ENCODE data around the gene NR2F1. TPM values are rescaled to one million over a fixed set of nuclear protein-coding genes. Genes with fewer than 3 reads are reported as not detected.

Gene NR2F1
- total RNA-seq, 1 donor from 2014 or later, result 0.70 TPM

GRCh38 chr5:93601071-93601801 is 18.2 kb downstream of the NR2F1 start:
- intact Hi-C loops (cut with DNase I), result loop anchor here (10.0 kb wide), 1 partner anchor 204 kb away; no protein-coding TSS in a partner anchor
- DNase-seq (no peak), ATAC-seq (ENCODE audit: poor library complexity) (no peak)

GRCh38 chr5:93601802-93602155 is 18.8 kb downstream of the NR2F1 start:
- ATAC-seq (ENCODE audit: poor library complexity), result no peak
- intact Hi-C loops (cut with DNase I), result loop anchor here (10.0 kb wide), 1 partner anchor 203 kb away; no protein-coding TSS in a partner anchor
- no peak for DNase-seq

DNA sequence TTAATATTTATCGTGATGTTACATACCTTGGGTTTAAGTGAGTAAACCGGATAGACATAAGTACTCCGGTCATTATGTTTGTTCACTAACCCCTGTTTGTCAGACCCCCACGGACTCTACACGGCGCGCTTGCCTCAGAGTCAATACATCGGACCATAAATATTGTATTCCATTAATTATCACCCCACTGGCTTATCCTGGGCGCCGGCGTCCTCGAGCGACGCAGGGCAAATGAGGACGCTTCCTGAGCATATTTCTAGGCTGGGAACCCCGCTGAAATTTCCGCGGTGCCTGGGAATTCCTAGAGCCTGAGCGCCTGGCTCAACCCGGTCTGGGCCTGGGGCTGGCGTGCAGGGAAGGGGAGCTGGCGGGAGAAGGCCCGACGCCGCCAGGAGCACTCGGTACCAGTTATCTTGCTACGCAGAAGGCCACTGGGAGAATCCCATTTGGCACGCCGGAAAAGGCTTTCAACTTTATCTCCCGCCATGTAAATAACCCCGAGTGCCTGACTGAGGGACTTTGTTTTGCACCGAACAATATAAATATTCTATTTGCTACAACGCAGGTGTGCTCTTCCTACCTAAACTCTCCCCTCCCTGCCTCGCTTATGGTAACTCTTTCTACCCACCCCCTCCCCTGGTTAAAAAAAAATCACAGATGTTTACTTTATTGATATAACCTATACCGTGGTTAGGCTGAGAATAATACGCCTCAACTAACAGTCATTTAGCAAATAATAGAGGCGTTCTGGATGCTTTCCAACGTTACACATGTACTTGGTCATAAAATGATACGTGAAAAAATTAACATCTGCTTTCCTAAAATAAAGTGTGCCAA is 19.4 kb downstream of the NR2F1 start:
- intact Hi-C loops (cut with DNase I), result loop anchor here (10.0 kb wide), 1 partner anchor 202 kb away; no protein-coding TSS in a partner anchor
- DNase-seq, result no peak

DNA sequence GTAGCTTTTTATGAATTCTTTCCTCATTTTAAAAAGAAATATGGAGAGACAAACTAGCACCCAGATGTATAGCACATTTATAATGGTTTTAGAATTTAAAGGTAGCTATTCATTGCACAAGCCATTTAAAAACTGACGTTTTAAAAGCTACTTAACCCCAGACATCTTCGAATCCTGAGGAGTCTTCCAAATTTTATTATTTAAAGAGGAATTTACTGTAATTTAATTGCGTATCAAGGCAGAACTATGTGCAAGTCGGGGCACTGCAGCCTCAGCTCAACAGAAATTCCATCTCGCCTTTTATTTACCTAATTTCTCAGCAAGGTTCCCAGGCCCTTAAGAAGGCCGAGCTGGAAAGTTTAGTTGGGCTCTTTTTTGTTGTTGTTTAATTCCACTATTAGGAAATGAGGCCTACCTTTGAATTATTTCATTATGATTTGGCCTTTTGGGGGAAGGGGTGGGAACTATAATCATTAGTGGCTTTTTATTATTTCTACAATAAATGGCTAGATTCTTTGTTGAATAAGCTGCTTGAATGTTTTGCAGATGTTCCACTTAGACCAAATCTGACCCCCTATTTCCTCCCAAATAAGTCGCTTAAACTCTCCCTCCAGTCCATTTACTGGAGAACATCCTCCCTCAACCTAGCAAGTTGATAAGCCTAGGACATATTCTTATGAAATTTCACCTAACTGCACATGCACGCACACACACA is 20.2 kb downstream of the NR2F1 start:
- intact Hi-C loops (cut with DNase I), result loop anchor here (10.0 kb wide), 1 partner anchor 202 kb away; no protein-coding TSS in a partner anchor
- no peak for ATAC-seq (ENCODE audit: poor library complexity)

More for the DNA sequence above, 19.4 kb downstream of the NR2F1 start:
- ATAC-seq (ENCODE audit: poor library complexity), result no peak

GRCh38 chr5:93603793-93604643 is 21.0 kb downstream of the NR2F1 start:
- ATAC-seq (ENCODE audit: poor library complexity) (no peak), DNase-seq (no peak)
- intact Hi-C loops (cut with DNase I), result loop anchor here (10.0 kb wide), 1 partner anchor 201 kb away; no protein-coding TSS in a partner anchor

More for the DNA sequence above, 20.2 kb downstream of the NR2F1 start:
- no peak for DNase-seq

GRCh38 chr5:93604644-93605515 is 21.9 kb downstream of the NR2F1 start:
- DNase-seq, result no peak
- intact Hi-C loops (cut with DNase I), result loop anchor here (10.0 kb wide), 1 partner anchor 200 kb away; no protein-coding TSS in a partner anchor
- no peak for ATAC-seq (ENCODE audit: poor library complexity)

- DNase-seq (no peak), ATAC-seq (ENCODE audit: poor library complexity) (no peak)
- intact Hi-C loops (cut with DNase I), result loop anchor here (10.0 kb wide), 1 partner anchor 198 kb away; no protein-coding TSS in a partner anchor
Observed at GRCh38 chr5:93606382-93606752, 23.3 kb downstream of the NR2F1 start.

GRCh38 chr5:93607367-93608258 is 24.6 kb downstream of the NR2F1 start:
- intact Hi-C loops (cut with DNase I), result loop anchor here (10.0 kb wide), 1 partner anchor 197 kb away; no protein-coding TSS in a partner anchor
- DNase-seq (no peak), ATAC-seq (ENCODE audit: poor library complexity) (peak; percentile 79)

GRCh38 chr5:93608855-93609254 is 25.8 kb downstream of the NR2F1 start:
- DNase-seq (no peak), ATAC-seq (ENCODE audit: poor library complexity) (no peak)
- intact Hi-C loops (cut with DNase I), result loop anchor here (10.0 kb wide), 1 partner anchor 196 kb away; no protein-coding TSS in a partner anchor

DNA sequence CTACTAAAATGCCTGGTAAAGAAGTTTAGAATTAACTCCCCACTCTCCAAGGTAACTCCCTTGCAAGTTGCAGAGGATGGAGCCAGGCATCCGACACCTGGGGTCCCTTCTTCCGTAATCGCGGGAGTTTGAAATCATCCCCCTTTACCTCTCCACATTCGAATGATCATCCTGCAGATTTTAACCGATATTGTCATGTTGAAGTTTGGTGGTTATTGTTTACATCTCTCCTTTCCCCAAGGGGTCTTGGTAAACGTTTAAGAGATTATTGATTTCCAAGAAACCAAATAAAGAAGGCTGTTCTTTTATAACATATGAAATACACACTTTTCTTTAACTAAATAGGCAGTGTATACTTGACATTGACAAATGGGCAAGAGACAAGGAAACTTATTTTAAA is 26.7 kb downstream of the NR2F1 start:
- intact Hi-C loops (cut with DNase I), result loop anchor here (10.0 kb wide), 1 partner anchor 195 kb away; no protein-coding TSS in a partner anchor
- no peak for ATAC-seq (ENCODE audit: poor library complexity)
- no peak for DNase-seq

- DNase-seq (no peak), ATAC-seq (ENCODE audit: poor library complexity) (no peak)
- intact Hi-C loops (cut with DNase I), result no loop called here
Observed at GRCh38 chr5:93610581-93611272, 27.7 kb downstream of the NR2F1 start.

DNA sequence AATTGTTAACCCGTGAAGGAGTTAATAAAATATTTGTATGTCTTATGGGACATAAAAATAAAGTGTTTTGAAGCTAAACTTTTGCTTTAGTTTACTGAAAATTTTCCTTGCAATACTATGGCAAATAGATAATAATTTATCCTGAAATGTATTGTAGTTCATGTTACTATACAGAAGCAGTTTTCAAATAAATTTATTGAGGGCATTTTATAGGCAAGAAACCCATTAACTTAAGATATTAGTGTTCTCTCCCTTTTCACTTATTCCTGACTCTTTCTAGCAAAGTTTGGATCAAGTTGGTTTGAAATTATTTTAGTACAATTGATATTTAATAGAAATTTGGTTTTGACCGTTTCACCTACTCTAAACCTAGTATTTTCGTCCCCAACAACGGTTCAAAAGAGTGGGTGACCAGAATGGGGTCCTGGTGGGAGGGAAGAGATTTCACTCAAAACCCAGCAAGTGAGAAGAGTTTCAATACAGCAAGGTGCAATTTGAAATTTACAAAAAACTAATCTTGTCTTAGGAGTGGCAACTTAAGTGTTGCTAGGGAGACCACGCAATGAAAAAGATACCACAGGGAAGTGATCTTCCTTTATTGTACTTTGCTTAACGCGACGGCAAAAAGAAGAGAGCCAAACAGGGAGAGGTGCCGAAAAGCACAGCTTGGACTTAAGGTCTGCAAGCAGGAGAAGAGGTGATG is 28.4 kb downstream of the NR2F1 start:
- ATAC-seq (ENCODE audit: poor library complexity), result no peak
- intact Hi-C loops (cut with DNase I), result no loop called here

DNA sequence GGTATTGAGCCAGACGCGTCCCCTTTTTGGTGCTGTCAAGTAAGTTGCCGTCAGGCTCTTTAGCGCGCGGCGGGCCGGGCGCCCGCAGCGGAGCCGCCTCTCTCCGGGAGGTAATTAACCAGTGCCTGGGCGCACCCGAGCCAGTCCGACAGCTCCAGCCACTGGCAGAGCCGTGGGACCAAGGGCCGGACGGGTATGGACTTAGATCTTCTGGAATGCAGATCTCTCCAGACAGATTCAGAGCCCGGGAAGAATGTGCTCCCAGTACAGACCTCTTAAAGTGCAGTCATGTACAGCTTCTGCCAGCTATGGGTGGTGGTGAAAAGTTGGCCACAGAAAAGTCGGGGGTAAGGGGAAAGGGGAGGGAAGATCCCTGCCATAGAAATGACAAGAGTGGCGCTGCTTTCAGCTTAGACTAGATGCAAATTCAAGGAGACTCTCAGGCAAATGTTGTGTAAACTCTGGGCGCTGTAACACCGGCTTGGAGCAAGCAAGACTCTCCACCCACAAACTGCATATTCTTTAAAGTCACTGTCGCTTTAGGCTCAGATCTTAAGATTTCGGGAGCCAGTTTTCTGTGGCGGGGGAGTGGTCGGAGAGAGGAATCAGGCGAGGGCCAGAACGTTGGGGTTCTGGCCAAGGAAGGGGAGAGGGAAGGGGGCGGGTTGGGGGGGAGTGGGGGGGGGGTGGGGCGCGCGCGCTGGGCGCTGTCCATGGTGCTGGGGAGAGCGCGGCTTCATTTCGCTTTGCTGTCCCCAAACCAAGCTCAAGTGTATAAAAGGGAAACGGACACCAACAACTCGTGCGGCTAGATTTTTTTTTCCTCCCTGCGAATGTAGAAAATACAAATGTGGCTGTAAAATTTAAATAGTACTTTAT is 29.2 kb downstream of the NR2F1 start:
- ATAC-seq (ENCODE audit: poor library complexity) (no peak), DNase-seq (no peak)
- intact Hi-C loops (cut with DNase I), result no loop called here

More for the DNA sequence above, 28.4 kb downstream of the NR2F1 start:
- no peak for DNase-seq

DNA sequence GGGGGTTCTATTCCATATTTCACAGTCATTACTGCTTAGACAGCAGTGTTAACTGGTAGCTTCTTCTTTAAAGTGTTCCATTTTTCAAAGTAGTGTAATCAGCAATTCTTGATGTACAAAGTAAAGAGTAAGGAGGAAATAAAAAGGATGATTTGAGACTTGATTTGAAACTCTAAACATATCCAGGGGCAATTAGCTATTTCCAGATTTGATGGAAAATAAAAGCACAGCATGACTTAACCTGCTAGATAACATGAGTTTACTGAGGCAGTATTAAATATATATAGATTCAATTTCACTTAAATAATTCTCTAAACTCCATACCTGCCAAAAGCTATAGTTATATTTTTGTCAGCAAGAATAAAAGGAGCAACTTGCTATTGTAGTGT is 29.8 kb downstream of the NR2F1 start:
- no peak for ATAC-seq (ENCODE audit: poor library complexity)
- DNase-seq, result no peak
- intact Hi-C loops (cut with DNase I), result no loop called here

Data from Right ventricle myocardium superior (tissue), 1 donor.